ENCODE results near the gene ADCY4. TPM values are rescaled to one million over a fixed set of nuclear protein-coding genes. Genes with fewer than 3 reads are reported as not detected.

Gene ADCY4
- total and polyA plus RNA-seq, 2 of the 13 experiments (the other 11 are each of a cell fraction or from before 2014, with no cell fraction given), result 0.03 TPM; not detected in 1

GRCh38 chr14:24365600-24366412 lies 30.9 kb upstream of the ADCY4 start (continued):
- TF ChIP-seq HOMEZ (CRISPR knock-in tag; IDR thresholded peaks at IDR 0.05; ENCODE audit: low read depth), result peak; percentile 75; the same call in 1 of the 2 replicates
- TF ChIP-seq SMYD3 (CRISPR knock-in tag; IDR thresholded peaks at IDR 0.05), result no peak
- TF ChIP-seq LCORL (IDR thresholded peaks at IDR 0.05), result no peak
- peak; percentile 89 for TF ChIP-seq LCORL (CRISPR knock-in tag; IDR thresholded peaks at IDR 0.05)
- TF ChIP-seq ZMYM4 (CRISPR knock-in tag; IDR thresholded peaks at IDR 0.05), result peak; percentile 88
- no peak for TF ChIP-seq KMT2B (CRISPR knock-in tag; IDR thresholded peaks at IDR 0.05)
- no peak for TF ChIP-seq FOXA1 (IDR thresholded peaks at IDR 0.05)
- TF ChIP-seq FOXA1 (CRISPR knock-in tag; IDR thresholded peaks at IDR 0.05), result peak; percentile 30; the same call in 1 of the 2 replicates
- peak; percentile 72 for TF ChIP-seq NR2C2 (CRISPR knock-in tag; IDR thresholded peaks at IDR 0.05; ENCODE audit: borderline replicate concordance)
- no peak; the same call in 1 of the 2 replicates for TF ChIP-seq GLI4 (CRISPR knock-in tag; IDR thresholded peaks at IDR 0.05; ENCODE audit: borderline replicate concordance)
- no peak for TF ChIP-seq ISX (CRISPR knock-in tag; conservative IDR thresholded peaks at IDR 0.05)
- TF ChIP-seq MEIS1 (CRISPR knock-in tag; IDR thresholded peaks at IDR 0.05; ENCODE audit: borderline replicate concordance), result peak; percentile 91; the same call in 1 of the 2 replicates
- peak; percentile 72 for TF ChIP-seq IKZF4 (CRISPR knock-in tag; IDR thresholded peaks at IDR 0.05; ENCODE audit: borderline replicate concordance, low read depth, not compliant biosample characterization)
- TF ChIP-seq THAP11 (CRISPR knock-in tag; IDR thresholded peaks at IDR 0.05), result peak; percentile 77
- 0 out of 2 replicates have a peak, but pooled peaks have one; percentile 29 for TF ChIP-seq ZNF430 (CRISPR knock-in tag; IDR thresholded peaks at IDR 0.05)
- no peak for TF ChIP-seq ZNF674 (CRISPR knock-in tag; IDR thresholded peaks at IDR 0.05; ENCODE audit: low read depth)
- TF ChIP-seq GMEB1 (CRISPR knock-in tag; IDR thresholded peaks at IDR 0.05; ENCODE audit: borderline replicate concordance), result peak; percentile 64
- no peak for TF ChIP-seq ZBTB44 (CRISPR knock-in tag; IDR thresholded peaks at IDR 0.05)
- peak; percentile 76; the same call in 1 of the 2 replicates for TF ChIP-seq ARID4A (CRISPR knock-in tag; IDR thresholded peaks at IDR 0.05; ENCODE audit: borderline replicate concordance)

All from HepG2 (cell line).